Body of pancreas (tissue), 4 donors: ENCODE measurements around the gene SHISA5.

Source experiments
- POLR2A ChIP-seq, 3 donors: fragments of 450-650 bp; IDR thresholded peaks; one replicate each; pipeline ENCODE4 v1.6.1; 2016; ENCODE audit warnings: antibody characterized with exemption in 3 of 3, mild to moderate bottlenecking in 2 of 3
- TF ChIP-seq, protein P1 (sequence below), 7 experiments: fragments of 450-650 bp in 4 of 7; fragments of 200-600 bp in 3 of 7; sonication (generic) in 3 of 7; IDR thresholded peaks; one replicate each; pipeline ENCODE4 v1.5.1; 2016 to 2019; ENCODE audit warnings: antibody characterized with exemption in 7 of 7

DNA sequence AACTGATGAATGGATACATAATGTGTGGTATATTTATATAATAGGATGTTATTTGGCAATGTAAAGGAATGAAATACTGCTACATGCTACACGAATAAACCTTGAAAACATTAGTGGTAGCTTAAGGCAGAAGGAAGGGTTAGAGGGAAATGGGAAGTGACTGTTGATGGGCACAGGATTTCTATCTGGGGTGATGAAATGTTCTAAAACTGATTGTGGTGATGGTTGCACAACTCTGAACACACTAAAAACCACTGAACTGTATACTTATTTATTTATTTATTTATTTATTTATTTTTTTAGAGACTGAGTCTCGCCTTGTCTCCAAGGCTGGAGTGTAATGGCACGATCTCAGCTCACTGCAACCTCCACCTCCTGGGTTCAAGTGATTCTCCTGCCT lies 24.8 kb upstream of the SHISA5 start:
- TF ChIP-seq, protein P1, sequence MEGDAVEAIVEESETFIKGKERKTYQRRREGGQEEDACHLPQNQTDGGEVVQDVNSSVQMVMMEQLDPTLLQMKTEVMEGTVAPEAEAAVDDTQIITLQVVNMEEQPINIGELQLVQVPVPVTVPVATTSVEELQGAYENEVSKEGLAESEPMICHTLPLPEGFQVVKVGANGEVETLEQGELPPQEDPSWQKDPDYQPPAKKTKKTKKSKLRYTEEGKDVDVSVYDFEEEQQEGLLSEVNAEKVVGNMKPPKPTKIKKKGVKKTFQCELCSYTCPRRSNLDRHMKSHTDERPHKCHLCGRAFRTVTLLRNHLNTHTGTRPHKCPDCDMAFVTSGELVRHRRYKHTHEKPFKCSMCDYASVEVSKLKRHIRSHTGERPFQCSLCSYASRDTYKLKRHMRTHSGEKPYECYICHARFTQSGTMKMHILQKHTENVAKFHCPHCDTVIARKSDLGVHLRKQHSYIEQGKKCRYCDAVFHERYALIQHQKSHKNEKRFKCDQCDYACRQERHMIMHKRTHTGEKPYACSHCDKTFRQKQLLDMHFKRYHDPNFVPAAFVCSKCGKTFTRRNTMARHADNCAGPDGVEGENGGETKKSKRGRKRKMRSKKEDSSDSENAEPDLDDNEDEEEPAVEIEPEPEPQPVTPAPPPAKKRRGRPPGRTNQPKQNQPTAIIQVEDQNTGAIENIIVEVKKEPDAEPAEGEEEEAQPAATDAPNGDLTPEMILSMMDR (IDR thresholded peaks at IDR 0.05), result no peak
- no peak for TF ChIP-seq POLR2A (IDR thresholded peaks at IDR 0.05)
